HFFc6 (cell line): ENCODE data around the gene FAM120A. TPM values are rescaled to one million over a fixed set of nuclear protein-coding genes. Genes with fewer than 3 reads are reported as not detected.

Source experiments
- DNase-seq: peaks from one replicate; pipeline ENCODE4 v3.0.0-alpha.2; 2018
- H3K27ac Mint-ChIP-seq: 2 replicates; pipeline ENCODE4 v1.8.0; 2020; ENCODE audit warnings: mild to moderate bottlenecking, mixed read lengths
- H3K27me3 Mint-ChIP-seq: 2 replicates; pipeline ENCODE4 v1.8.0; 2021; ENCODE audit warnings: mild to moderate bottlenecking, moderate library complexity, mixed read lengths; ENCODE audit not compliant: insufficient read depth
- H3K36me3 Mint-ChIP-seq: 2 replicates; pipeline ENCODE4 v1.8.0; 2021; ENCODE audit warnings: low read depth, mixed read lengths
- H3K4me1 Mint-ChIP-seq: 2 replicates; pipeline ENCODE4 v1.8.0; 2020; ENCODE audit warnings: low read depth, mixed read lengths
- H3K4me3 Mint-ChIP-seq: 2 replicates; pipeline ENCODE4 v1.8.0; 2020; ENCODE audit warnings: mild to moderate bottlenecking, moderate library complexity, mixed read lengths
- H3K9me3 Mint-ChIP-seq: 2 replicates; pipeline ENCODE4 v1.8.0; 2020; ENCODE audit warnings: mild to moderate bottlenecking, mixed read lengths
- CTCF ChIP-seq: fragments of 200-600 bp; sonication (generic); IDR thresholded peaks from 2 replicates; pipeline ENCODE4 v1.5.0; 2021; ENCODE audit warnings: antibody characterized with exemption, mild to moderate bottlenecking
- total RNA-seq, 6 experiments: library from RNA; stranded (reverse); fragmentation: NEBNext Ultra II Directional; extraction: Animal tissue kit (Norgen Biotek cat#: 25700); gene quantifications; 2 replicates in 1 of 6; 3 replicates in 5 of 6; pipeline ENCODE4 v1.2.3, GENCODE V29; 2021

The FAM120A gene
- total RNA-seq, 6 experiments from 2014 or later: 139 to 161 (median 155) TPM

DNA sequence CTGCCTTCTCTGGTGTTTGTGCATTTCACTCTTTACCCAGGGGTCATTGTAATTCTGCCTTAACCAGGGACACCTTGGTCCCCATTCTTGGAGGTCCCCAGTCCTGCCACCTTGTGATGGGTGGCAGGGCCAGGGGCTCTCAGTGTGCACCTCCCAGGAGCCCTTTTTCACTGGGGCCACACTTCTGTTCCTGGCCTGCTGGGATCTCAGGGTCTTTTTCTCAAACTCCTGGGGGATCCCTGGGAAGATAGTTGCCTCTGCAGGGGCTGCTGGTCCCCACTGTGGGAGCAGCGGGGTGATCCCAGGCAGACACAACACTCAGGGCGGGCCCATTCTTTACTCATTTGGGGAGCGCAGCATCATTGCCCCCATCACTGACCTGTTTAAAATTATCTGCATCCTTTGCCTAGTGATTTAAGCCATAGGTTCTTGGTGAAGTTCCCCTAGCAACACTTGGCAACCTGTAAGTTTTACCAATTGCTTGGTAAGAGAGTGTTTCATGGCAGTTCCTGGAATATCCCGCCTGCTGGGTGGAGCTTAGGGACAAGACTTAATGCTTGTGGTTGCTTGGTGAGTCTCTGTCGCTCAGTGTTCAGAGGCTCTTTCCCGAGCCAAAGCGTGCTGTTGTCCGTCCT lies 140.6 kb downstream of the FAM120A start:
- no peak for TF ChIP-seq CTCF
- Mint-ChIP-seq H3K36me3 (no peaks in the 10 kb centered on the region), H3K27ac (no peak overlapping the region), H3K4me1 (peaks cover 50% of the 10 kb centered on the region), H3K27me3 (peaks cover 2% of the 10 kb centered on the region; the same call in 1 of the 2 replicates), H3K9me3 (no peaks in the 10 kb centered on the region), H3K4me3 (no peak overlapping the region)
- DNase-seq: no peak

DNA sequence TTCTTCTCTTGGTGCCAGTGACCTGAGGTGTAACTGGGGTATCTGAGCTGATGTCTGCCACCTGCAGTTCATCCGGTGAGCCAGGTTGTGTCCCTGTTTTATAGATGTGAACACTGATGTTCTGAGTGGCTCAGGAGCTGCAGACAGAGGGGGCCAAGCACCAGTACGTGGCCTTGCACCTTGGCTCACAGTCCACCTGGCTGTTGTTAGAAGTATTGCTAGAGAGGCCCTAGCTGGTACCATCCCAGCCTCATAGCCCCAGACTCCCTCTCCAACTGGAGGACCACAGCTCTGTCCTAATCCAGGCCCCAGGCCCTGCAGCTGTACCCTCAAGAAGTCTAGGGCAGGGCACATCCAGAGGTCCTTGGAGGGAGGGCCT lies 141.1 kb downstream of the FAM120A start:
- Mint-ChIP-seq H3K27ac (no peak overlapping the region), H3K36me3 (no peaks in the 10 kb centered on the region), H3K9me3 (no peaks in the 10 kb centered on the region), H3K4me1 (peaks cover 50% of the 10 kb centered on the region), H3K4me3 (no peak overlapping the region), H3K27me3 (peaks cover 2% of the 10 kb centered on the region; the same call in 1 of the 2 replicates)
- TF ChIP-seq CTCF: peak; percentile 37
- no peak for DNase-seq

DNA sequence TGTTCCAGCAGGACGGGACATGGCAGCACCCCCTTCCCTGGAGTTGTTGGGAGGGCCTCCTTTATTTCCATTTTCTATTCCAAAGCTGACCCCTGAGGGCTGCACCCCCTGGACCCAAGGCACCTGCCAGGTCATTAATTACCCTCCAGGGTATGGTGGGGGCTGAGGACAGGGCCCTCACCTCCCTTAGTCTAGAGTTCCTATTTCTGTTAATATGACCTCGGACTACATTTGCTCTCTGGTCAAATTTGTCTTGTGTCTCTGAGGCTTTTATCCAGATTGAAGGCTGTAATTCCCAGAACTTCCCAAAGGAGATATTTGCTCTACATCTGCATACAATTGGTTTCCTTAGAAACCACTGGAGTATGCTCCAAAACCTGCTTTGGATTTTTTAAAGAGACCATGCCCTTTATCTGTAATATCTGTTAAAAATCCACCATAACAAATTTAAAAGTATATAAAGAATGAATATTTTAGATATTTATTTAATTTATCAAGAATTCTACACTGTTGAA lies 141.7 kb downstream of the FAM120A start:
- Mint-ChIP-seq H3K27me3 (peaks cover 2% of the 10 kb centered on the region; the same call in 1 of the 2 replicates), H3K27ac (no peak overlapping the region), H3K4me3 (no peak overlapping the region), H3K4me1 (peaks cover 47% of the 10 kb centered on the region), H3K9me3 (no peaks in the 10 kb centered on the region), H3K36me3 (no peaks in the 10 kb centered on the region)
- no peak for DNase-seq
- no peak for TF ChIP-seq CTCF

GRCh38 chr9:93594041-93594756 lies 142.7 kb downstream of the FAM120A start:
- Mint-ChIP-seq H3K36me3 (no peaks in the 10 kb centered on the region), H3K27ac (no peak overlapping the region; the same call in 1 of the 2 replicates), H3K27me3 (peaks cover 2% of the 10 kb centered on the region; the same call in 1 of the 2 replicates), H3K4me3 (no peak overlapping the region), H3K9me3 (no peaks in the 10 kb centered on the region), H3K4me1 (peaks cover 38% of the 10 kb centered on the region)
- no peak for TF ChIP-seq CTCF
- no peak for DNase-seq

DNA sequence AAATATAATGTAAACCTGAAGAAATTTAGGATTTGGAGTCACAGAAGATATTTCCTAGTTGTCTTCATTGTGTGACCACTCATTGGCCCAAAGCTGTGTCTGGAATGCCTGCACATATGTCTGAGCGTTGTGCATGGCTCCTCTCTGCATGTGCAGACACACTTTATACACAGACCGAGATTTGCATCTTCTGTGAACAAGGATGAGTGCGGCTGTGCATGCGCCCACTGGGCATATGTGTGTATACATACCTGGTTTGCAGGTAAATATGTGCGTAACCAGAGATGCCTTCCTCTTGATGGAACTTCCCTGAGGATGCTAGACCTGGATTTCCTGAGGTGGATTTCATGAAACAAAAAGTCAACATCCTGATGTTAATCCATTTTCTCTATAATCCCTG lies 144.0 kb downstream of the FAM120A start:
- DNase-seq: no peak
- no peaks in the 10 kb centered on the region for H3K9me3 Mint-ChIP-seq
- H3K27me3 Mint-ChIP-seq: peaks cover 2% of the 10 kb centered on the region; the same call in 1 of the 2 replicates
- no peak for TF ChIP-seq CTCF
- H3K4me3 Mint-ChIP-seq: no peak overlapping the region
- H3K27ac Mint-ChIP-seq: no peak overlapping the region
- H3K36me3 Mint-ChIP-seq: no peaks in the 10 kb centered on the region
- peaks cover 25% of the 10 kb centered on the region for H3K4me1 Mint-ChIP-seq
